ENCODE data around the gene PIP4K2C.

- TF ChIP-seq CTCF (IDR thresholded peaks at IDR 0.05; ENCODE audit: insufficient read depth, low read length) (no peak), GABPA (IDR thresholded peaks at IDR 0.05; ENCODE audit: low read depth) (no peak), SPI1 (IDR thresholded peaks at IDR 0.05; ENCODE audit: borderline replicate concordance, low read depth) (no peak), POLR2AphosphoS5 (IDR thresholded peaks at IDR 0.05; ENCODE audit: low read depth) (no peak)
- TF ChIP-seq, protein P1, sequence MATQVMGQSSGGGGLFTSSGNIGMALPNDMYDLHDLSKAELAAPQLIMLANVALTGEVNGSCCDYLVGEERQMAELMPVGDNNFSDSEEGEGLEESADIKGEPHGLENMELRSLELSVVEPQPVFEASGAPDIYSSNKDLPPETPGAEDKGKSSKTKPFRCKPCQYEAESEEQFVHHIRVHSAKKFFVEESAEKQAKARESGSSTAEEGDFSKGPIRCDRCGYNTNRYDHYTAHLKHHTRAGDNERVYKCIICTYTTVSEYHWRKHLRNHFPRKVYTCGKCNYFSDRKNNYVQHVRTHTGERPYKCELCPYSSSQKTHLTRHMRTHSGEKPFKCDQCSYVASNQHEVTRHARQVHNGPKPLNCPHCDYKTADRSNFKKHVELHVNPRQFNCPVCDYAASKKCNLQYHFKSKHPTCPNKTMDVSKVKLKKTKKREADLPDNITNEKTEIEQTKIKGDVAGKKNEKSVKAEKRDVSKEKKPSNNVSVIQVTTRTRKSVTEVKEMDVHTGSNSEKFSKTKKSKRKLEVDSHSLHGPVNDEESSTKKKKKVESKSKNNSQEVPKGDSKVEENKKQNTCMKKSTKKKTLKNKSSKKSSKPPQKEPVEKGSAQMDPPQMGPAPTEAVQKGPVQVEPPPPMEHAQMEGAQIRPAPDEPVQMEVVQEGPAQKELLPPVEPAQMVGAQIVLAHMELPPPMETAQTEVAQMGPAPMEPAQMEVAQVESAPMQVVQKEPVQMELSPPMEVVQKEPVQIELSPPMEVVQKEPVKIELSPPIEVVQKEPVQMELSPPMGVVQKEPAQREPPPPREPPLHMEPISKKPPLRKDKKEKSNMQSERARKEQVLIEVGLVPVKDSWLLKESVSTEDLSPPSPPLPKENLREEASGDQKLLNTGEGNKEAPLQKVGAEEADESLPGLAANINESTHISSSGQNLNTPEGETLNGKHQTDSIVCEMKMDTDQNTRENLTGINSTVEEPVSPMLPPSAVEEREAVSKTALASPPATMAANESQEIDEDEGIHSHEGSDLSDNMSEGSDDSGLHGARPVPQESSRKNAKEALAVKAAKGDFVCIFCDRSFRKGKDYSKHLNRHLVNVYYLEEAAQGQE (IDR thresholded peaks at IDR 0.05; ENCODE audit: insufficient replicate concordance, low read depth), result no peak
Measured at GRCh38 chr12:57629897-57630471, 39.0 kb downstream of the PIP4K2C start.
